Peyer's patch (tissue), 4 donors: ENCODE data around the gene AJAP1. TPM values are rescaled to one million over a fixed set of nuclear protein-coding genes. Genes with fewer than 3 reads are reported as not detected.

Experiments
- DNase-seq, 3 donors: peaks; one replicate each; pipeline ENCODE4 v3.0.0-alpha.2; 2017 to 2019
- H3K27ac ChIP-seq, 4 donors: fragments of 200-600 bp; sonication (generic); one replicate each; pipeline ENCODE4 v1.5.1; 2016 to 2019
- H3K27me3 ChIP-seq, 2 donors: fragments of 200-600 bp; sonication (generic); one replicate each; pipeline ENCODE4 v1.5.1; 2019
- H3K36me3 ChIP-seq, 3 donors: fragments of 200-600 bp; sonication (generic); one replicate each; pipeline ENCODE4 v1.5.1; 2016 to 2019
- H3K4me1 ChIP-seq, 4 donors: fragments of 200-600 bp; sonication (generic); one replicate each; pipeline ENCODE4 v1.5.1; 2016 to 2019
- H3K4me3 ChIP-seq, 4 donors: fragments of 200-600 bp; sonication (generic); 1 replicate in 3 of 4; 2 replicates in 1 of 4; pipeline ENCODE4 v1.5.1; 2016 to 2019; ENCODE audit warnings: mild to moderate bottlenecking in 1 of 4
- H3K9me3 ChIP-seq, 4 donors: fragments of 200-600 bp; sonication (generic); one replicate each; pipeline ENCODE4 v1.5.1; 2016 to 2019; ENCODE audit warnings: mild to moderate bottlenecking in 1 of 4
- POLR2A ChIP-seq, 2 donors: fragments of 450-650 bp; IDR thresholded peaks; one replicate each; pipeline ENCODE4 v1.5.1; 2017; ENCODE audit warnings: antibody characterized with exemption in 2 of 2, mild to moderate bottlenecking in 2 of 2, moderate library complexity in 2 of 2
- total RNA-seq, 4 donors: library from RNA; depleted of rRNA; stranded (reverse); fragments of >200 nt; gene quantifications; one replicate each; pipeline ENCODE4 v1.1.0, GENCODE V29; 2016
- TF ChIP-seq, protein P1 (sequence below), 6 experiments: fragments of 450-650 bp in 4 of 6; fragments of 200-600 bp in 2 of 6; sonication (generic) in 1 of 6; IDR thresholded peaks; one replicate each; pipeline ENCODE4 v1.5.1; 2017 to 2019; ENCODE audit warnings: antibody characterized with exemption in 6 of 6, mild to moderate bottlenecking in 3 of 6, moderate library complexity in 1 of 6

The AJAP1 gene
- total RNA-seq, 4 donors from 2014 or later: 0.09 to 0.35 (median 0.13) TPM; not detected in 1

DNA sequence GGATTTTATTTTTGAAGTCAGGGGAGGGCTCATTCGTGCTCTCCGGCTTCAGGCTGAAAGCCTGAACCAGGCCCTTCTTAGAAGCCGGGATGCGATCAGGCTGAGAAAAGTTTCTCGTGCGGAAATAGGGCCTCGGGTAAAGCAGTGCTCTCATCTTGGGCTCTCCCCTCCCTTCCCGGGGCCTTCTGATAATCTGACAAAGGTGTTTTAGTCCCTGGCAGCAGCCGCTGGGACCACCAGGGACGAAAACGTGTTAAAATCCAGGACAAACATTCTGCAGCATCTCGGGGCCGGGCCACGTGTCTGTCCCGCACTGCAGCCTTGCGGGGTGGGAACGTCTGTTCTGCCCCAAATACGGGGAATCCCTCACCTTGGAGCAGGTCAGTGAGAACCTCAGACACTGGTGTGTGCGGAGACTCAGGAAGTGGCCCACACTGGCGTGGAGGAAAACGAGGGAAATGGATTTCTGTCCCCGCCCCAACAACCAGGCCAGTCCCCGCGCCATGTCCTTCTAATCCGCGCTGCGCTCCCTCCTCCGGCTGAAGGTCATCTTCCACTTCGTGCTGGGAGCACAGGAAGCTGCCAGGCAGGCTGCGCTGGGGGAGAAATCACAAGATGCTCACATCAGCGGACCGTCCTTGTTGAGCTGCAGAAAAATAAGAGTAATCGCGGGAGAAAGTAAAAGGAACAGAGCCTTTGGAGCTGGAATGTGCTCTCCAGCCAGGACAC, 16.6 kb upstream of the AJAP1 start:
- Histone ChIP-seq H3K36me3 (no peaks in the 10 kb centered on the region), H3K4me3 (no peak overlapping the region), H3K9me3 (no peaks in the 10 kb centered on the region), H3K4me1 (no peaks in the 10 kb centered on the region), H3K27me3 (no peaks in the 10 kb centered on the region), H3K27ac (no peak overlapping the region)
- no peak for TF ChIP-seq POLR2A (IDR thresholded peaks at IDR 0.05)
- TF ChIP-seq, protein P1, sequence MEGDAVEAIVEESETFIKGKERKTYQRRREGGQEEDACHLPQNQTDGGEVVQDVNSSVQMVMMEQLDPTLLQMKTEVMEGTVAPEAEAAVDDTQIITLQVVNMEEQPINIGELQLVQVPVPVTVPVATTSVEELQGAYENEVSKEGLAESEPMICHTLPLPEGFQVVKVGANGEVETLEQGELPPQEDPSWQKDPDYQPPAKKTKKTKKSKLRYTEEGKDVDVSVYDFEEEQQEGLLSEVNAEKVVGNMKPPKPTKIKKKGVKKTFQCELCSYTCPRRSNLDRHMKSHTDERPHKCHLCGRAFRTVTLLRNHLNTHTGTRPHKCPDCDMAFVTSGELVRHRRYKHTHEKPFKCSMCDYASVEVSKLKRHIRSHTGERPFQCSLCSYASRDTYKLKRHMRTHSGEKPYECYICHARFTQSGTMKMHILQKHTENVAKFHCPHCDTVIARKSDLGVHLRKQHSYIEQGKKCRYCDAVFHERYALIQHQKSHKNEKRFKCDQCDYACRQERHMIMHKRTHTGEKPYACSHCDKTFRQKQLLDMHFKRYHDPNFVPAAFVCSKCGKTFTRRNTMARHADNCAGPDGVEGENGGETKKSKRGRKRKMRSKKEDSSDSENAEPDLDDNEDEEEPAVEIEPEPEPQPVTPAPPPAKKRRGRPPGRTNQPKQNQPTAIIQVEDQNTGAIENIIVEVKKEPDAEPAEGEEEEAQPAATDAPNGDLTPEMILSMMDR (IDR thresholded peaks at IDR 0.05): no peak
- DNase-seq: no peak

DNA sequence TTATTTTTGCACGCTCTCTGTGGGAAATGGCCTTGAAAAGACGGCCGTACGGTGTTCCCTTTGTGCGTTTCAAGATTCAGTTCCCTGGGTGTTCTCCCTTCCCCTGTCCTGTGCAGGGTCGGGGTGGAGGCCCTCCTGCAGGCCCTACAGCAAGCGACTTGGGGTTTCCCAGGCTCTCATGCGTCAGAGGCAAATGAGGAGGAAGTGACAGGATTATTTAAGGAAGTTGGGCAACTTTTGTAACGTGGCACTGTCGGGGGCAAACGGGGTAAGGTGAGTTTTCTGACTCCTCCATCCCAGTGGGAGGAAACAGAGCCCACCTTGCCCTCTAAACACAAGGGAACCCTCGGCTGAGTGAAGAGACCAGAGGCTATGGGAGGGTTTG, 16.1 kb upstream of the AJAP1 start:
- DNase-seq: no peak
- H3K4me1 ChIP-seq: no peaks in the 10 kb centered on the region
- H3K36me3 ChIP-seq: no peaks in the 10 kb centered on the region
- H3K9me3 ChIP-seq: no peaks in the 10 kb centered on the region
- H3K27ac ChIP-seq: no peak overlapping the region
- no peak overlapping the region for H3K4me3 ChIP-seq
- TF ChIP-seq, protein P1 (IDR thresholded peaks at IDR 0.05): no peak
- TF ChIP-seq POLR2A (IDR thresholded peaks at IDR 0.05): no peak
- H3K27me3 ChIP-seq: no peaks in the 10 kb centered on the region

GRCh38 chr1:4640931-4641330, 13.5 kb upstream of the AJAP1 start:
- H3K36me3 ChIP-seq: no peaks in the 10 kb centered on the region
- no peak overlapping the region for H3K27ac ChIP-seq
- no peaks in the 10 kb centered on the region for H3K4me1 ChIP-seq
- no peak for DNase-seq
- no peak overlapping the region for H3K4me3 ChIP-seq
- no peaks in the 10 kb centered on the region for H3K27me3 ChIP-seq
- H3K9me3 ChIP-seq: no peaks in the 10 kb centered on the region
- TF ChIP-seq POLR2A (IDR thresholded peaks at IDR 0.05): no peak
- TF ChIP-seq, protein P1 (IDR thresholded peaks at IDR 0.05): no peak

GRCh38 chr1:4647391-4647790, 7.0 kb upstream of the AJAP1 start:
- no peak for TF ChIP-seq POLR2A (IDR thresholded peaks at IDR 0.05)
- TF ChIP-seq, protein P1 (IDR thresholded peaks at IDR 0.05): no peak

GRCh38 chr1:4648657-4649056, 5.8 kb upstream of the AJAP1 start:
- H3K36me3 ChIP-seq: no peaks in the 10 kb centered on the region
- TF ChIP-seq, protein P1 (IDR thresholded peaks at IDR 0.05): no peak
- TF ChIP-seq POLR2A (IDR thresholded peaks at IDR 0.05): no peak
- H3K27me3 ChIP-seq: peaks cover 0 to 10% of the 10 kb centered on the region in 2 donors
- no peak overlapping the region for H3K4me3 ChIP-seq
- H3K9me3 ChIP-seq: no peaks in the 10 kb centered on the region
- no peaks in the 10 kb centered on the region for H3K4me1 ChIP-seq
- no peak overlapping the region for H3K27ac ChIP-seq
- no peak for DNase-seq

More at GRCh38 chr1:4647391-4647790, 7.0 kb upstream of the AJAP1 start:
- no peak for DNase-seq
- Histone ChIP-seq H3K27ac (no peak overlapping the region), H3K27me3 (no peaks in the 10 kb centered on the region), H3K4me1 (no peaks in the 10 kb centered on the region), H3K4me3 (no peak overlapping the region), H3K36me3 (no peaks in the 10 kb centered on the region), H3K9me3 (no peaks in the 10 kb centered on the region)
